Endothelial cell of umbilical vein (primary cell): ENCODE measurements around the gene ZNF319. TPM values are rescaled to one million over a fixed set of nuclear protein-coding genes. Genes with fewer than 3 reads are reported as not detected.

Source experiments
- BruUV-seq: library from RNA; stranded (reverse); fragments of 400-500 nt; replicated peaks from 2 replicates; lab custom pipeline; 2021; lab: Mats Ljungman, UMichigan
- CTCF ChIA-PET: fragments of 300-600, 350-600 bp; sonication (Branson Sonifier 250); formaldehyde crosslinking; loops from one replicate; lab custom pipeline; 2021; ENCODE audit warnings: antibody characterized with exemption, inconsistent platforms; lab: Charles Lee
- POLR2A ChIA-PET: fragments of 300-600, 350-600 bp; sonication (Branson Sonifier 250); formaldehyde crosslinking; loops from one replicate; lab custom pipeline; 2021; ENCODE audit warnings: antibody characterized with exemption, inconsistent platforms; lab: Charles Lee
- DNase-seq: peaks from one replicate; pipeline ENCODE4 v3.0.0-alpha.2; 2011; ENCODE audit warnings: low read depth, low spot score
- FAIRE-seq: peaks from 2 replicates; lab custom pipeline; 2011; peaks lifted over from hg19 to GRCh38; lab: Jason Lieb, UNC
- H2AFZ ChIP-seq: 2 replicates; pipeline ENCODE4 v1.6.0; 2012; ENCODE audit warnings: low read depth, low read length, control low read depth, inconsistent platforms
- H3K27ac ChIP-seq: 2 replicates; pipeline ENCODE4 v1.5.1; 2011; ENCODE audit warnings: low read depth, mild to moderate bottlenecking, control low read depth, low read length, moderate library complexity; ENCODE audit not compliant: insufficient read depth
- H3K27me3 ChIP-seq, 2 experiments: 2 replicates each; pipeline versions ENCODE4 v1.6.0 to v1.6.1; 2011; ENCODE audit warnings: low read length in 2 of 2, mixed read lengths in 1 of 2; ENCODE audit not compliant: control insufficient read depth in 2 of 2, insufficient read depth in 2 of 2
- H3K36me3 ChIP-seq, 2 experiments: 2 replicates in 1 of 2; 3 replicates in 1 of 2; pipeline ENCODE4 v1.5.1; 2011; ENCODE audit warnings: low read length in 2 of 2, mild to moderate bottlenecking in 1 of 2, moderate library complexity in 1 of 2; ENCODE audit not compliant: control insufficient read depth in 2 of 2, insufficient read depth in 2 of 2; ENCODE audit errors: extremely low read depth in 1 of 2
- H3K4me1 ChIP-seq: 3 replicates; pipeline ENCODE4 v1.5.1; 2011; ENCODE audit warnings: mild to moderate bottlenecking, low read length; ENCODE audit not compliant: control insufficient read depth, insufficient read depth; ENCODE audit errors: extremely low read depth
- H3K4me2 ChIP-seq: 2 replicates; pipeline ENCODE4 v1.6.1; 2011; ENCODE audit warnings: low read length, control low read depth, mixed read lengths; ENCODE audit not compliant: insufficient read depth
- H3K4me3 ChIP-seq, 3 experiments: fragments of 200-600 bp in 1 of 3; sonication (generic), shearing (Covaris generic) in 1 of 3; replicated peaks in 1 of 3; 2 replicates each; pipeline ENCODE4 v1.5.1; 2011 to 2016; ENCODE audit warnings: control low read depth in 3 of 3, low read length in 3 of 3, mild to moderate bottlenecking in 2 of 3, inconsistent platforms in 1 of 3, low read depth in 1 of 3, moderate library complexity in 1 of 3; ENCODE audit not compliant: insufficient read depth in 1 of 3
- H3K79me2 ChIP-seq: 2 replicates; pipeline ENCODE4 v1.6.0; 2012; ENCODE audit warnings: low read length, inconsistent platforms; ENCODE audit not compliant: control insufficient read depth, insufficient read depth
- H3K9ac ChIP-seq: replicated peaks from 2 replicates; pipeline ENCODE3; 2011; ENCODE audit warnings: low read length, control low read depth; ENCODE audit not compliant: insufficient read depth; ENCODE audit errors: extremely low read depth
- H3K9me1 ChIP-seq: replicated peaks from 3 replicates; pipeline ENCODE4 v1.6.0; 2011; ENCODE audit warnings: mild to moderate bottlenecking, low read length; ENCODE audit not compliant: control insufficient read depth, insufficient read depth; ENCODE audit errors: extremely low read depth
- H3K9me3 ChIP-seq: replicated peaks from 2 replicates; pipeline ENCODE4 v1.5.1; 2012; ENCODE audit warnings: low read length, inconsistent platforms; ENCODE audit not compliant: control insufficient read depth, insufficient read depth
- H4K20me1 ChIP-seq: replicated peaks from 2 replicates; pipeline ENCODE3; 2011; ENCODE audit warnings: mild to moderate bottlenecking, low read length; ENCODE audit not compliant: control insufficient read depth, insufficient read depth; ENCODE audit errors: extremely low read depth
- EZH2 ChIP-seq: IDR thresholded peaks from 2 replicates; pipeline ENCODE4 v1.6.1; 2012; ENCODE audit warnings: borderline replicate concordance, low read depth, mild to moderate bottlenecking, moderate library complexity, low read length, inconsistent platforms; ENCODE audit not compliant: severe bottlenecking
- FOS ChIP-seq: IDR thresholded peaks from 2 replicates; pipeline ENCODE4 v1.6.1; 2011; ENCODE audit warnings: mild to moderate bottlenecking, low read length, moderate library complexity, borderline replicate concordance; ENCODE audit not compliant: insufficient read depth
- GATA2 ChIP-seq: IDR thresholded peaks from 2 replicates; pipeline ENCODE4 v1.7.0; 2011; ENCODE audit warnings: low read depth, mild to moderate bottlenecking, moderate library complexity, mixed read lengths, low read length; ENCODE audit not compliant: insufficient read length, insufficient read depth
- JUN ChIP-seq: IDR thresholded peaks from 2 replicates; pipeline ENCODE4 v1.6.1; 2011; ENCODE audit warnings: borderline replicate concordance, low read depth; ENCODE audit not compliant: insufficient read length, insufficient read depth
- MAX ChIP-seq: IDR thresholded peaks from 2 replicates; pipeline ENCODE4 v1.6.1; 2011; ENCODE audit not compliant: insufficient read depth, insufficient read length
- MYC ChIP-seq: IDR thresholded peaks from one replicate; pipeline ENCODE4 v1.6.1; 2011; ENCODE audit warnings: mild to moderate bottlenecking, low read depth, low read length
- POLR2A ChIP-seq: IDR thresholded peaks from 2 replicates; pipeline ENCODE4 v1.6.1; 2012; ENCODE audit warnings: low read depth, mild to moderate bottlenecking, control low read depth, low read length
- POLR2AphosphoS5 ChIP-seq: IDR thresholded peaks from 2 replicates; pipeline ENCODE4 v1.6.1; 2012; ENCODE audit warnings: low read depth, mild to moderate bottlenecking, control low read depth, low read length, moderate library complexity; ENCODE audit not compliant: insufficient read depth
- dilution Hi-C: fragments of 300-500 bp; cut with MboI; formaldehyde crosslinking; loops from one replicate; pipeline ENCODE4 v1.15.0; 2019; ENCODE audit warnings: low sequenced_read_pairs; ENCODE audit not compliant: extremely low pct_ligation_motif_present
- intact Hi-C: fragments of 100-400 bp; cut with micrococcal nuclease; formaldehyde crosslinking; loops from one replicate; pipeline ENCODE4 v1.10.0; 2022
- polyA plus RNA-seq, 4 experiments: library from polyadenylated mRNA; depleted of rRNA in 3 of 4; stranded (reverse) in 3 of 4; unstranded in 1 of 4; fragments of >200 nt; gene quantifications; 2 replicates each; pipeline versions ENCODE4 v1.2.1 to v1.2.3, GENCODE V29; 2011 to 2012; ENCODE audit warnings: missing spikeins in 1 of 4
- total RNA-seq: library from RNA; stranded (reverse); gene quantifications from 2 replicates; pipeline ENCODE4 v1.2.3, GENCODE V29; 2021
- TF ChIP-seq, protein P1 (sequence below), 2 donors: IDR thresholded peaks; 1 replicate in 1 of 2; 2 replicates in 1 of 2; pipeline ENCODE4 v1.5.1; 2011; ENCODE audit warnings: low read length in 2 of 2, mild to moderate bottlenecking in 2 of 2, moderate library complexity in 2 of 2, control low read depth in 1 of 2, inconsistent platforms in 1 of 2, low read depth in 1 of 2; ENCODE audit not compliant: insufficient read depth in 1 of 2; ENCODE audit errors: extremely low read depth in 1 of 2

The ZNF319 gene
- total and polyA plus RNA-seq, 2 donors (not counting 3 experiments of a cell fraction or from before 2014, with no cell fraction given) = 5.4 to 9.9 TPM

GRCh38 chr16:57944970-57945739 is 55.3 kb downstream of the ZNF319 start:
- Histone ChIP-seq H3K4me3 (no peak overlapping the region), H3K4me2 (no peak overlapping the region), H3K9me3 (no peaks in the 10 kb centered on the region), H3K36me3 (no peaks in the 10 kb centered on the region), H3K4me1 (no peaks in the 10 kb centered on the region), H3K27me3 (no peaks in the 10 kb centered on the region), H4K20me1 (no peaks in the 10 kb centered on the region), H2AFZ (no peak overlapping the region), H3K9me1 (no peaks in the 10 kb centered on the region), H3K27ac (no peak overlapping the region), H3K79me2 (no peaks in the 10 kb centered on the region), H3K9ac (no peak overlapping the region)
- DNase-seq (no peak), FAIRE-seq (no peak)
- intact Hi-C loops = no loop called here
- ChIA-PET CTCF (interaction anchor here (0.9 to 1.3 kb wide), 2 partner anchors 9 to 12 kb away, joined by 3 read pairs; no protein-coding TSS in a partner anchor), POLR2A (no interaction called here)
- TF ChIP-seq POLR2A (no peak), POLR2AphosphoS5 (no peak), MYC (no peak), JUN (no peak), EZH2 (no peak), FOS (no peak), MAX (no peak), GATA2 (no peak)
- TF ChIP-seq, protein P1, sequence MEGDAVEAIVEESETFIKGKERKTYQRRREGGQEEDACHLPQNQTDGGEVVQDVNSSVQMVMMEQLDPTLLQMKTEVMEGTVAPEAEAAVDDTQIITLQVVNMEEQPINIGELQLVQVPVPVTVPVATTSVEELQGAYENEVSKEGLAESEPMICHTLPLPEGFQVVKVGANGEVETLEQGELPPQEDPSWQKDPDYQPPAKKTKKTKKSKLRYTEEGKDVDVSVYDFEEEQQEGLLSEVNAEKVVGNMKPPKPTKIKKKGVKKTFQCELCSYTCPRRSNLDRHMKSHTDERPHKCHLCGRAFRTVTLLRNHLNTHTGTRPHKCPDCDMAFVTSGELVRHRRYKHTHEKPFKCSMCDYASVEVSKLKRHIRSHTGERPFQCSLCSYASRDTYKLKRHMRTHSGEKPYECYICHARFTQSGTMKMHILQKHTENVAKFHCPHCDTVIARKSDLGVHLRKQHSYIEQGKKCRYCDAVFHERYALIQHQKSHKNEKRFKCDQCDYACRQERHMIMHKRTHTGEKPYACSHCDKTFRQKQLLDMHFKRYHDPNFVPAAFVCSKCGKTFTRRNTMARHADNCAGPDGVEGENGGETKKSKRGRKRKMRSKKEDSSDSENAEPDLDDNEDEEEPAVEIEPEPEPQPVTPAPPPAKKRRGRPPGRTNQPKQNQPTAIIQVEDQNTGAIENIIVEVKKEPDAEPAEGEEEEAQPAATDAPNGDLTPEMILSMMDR (IDR thresholded peaks at IDR 0.05; ENCODE audit: extremely low read depth in 1 of 2, insufficient read depth in 1 of 2, low read depth in 1 of 2, low read length in 2 of 2) = no peak
- BruUV-seq = no TSS peak
- dilution Hi-C loops = no loop called here

Other genes with a start within 250 kb of the ZNF319 start
- 56.7 and 62.2 TPM in 2 replicates for gene KIFC3, start 198.2 kb downstream of the ZNF319 start, total RNA-seq
- gene KIFC3, start 198.2 kb downstream of the ZNF319 start, polyA plus RNA-seq = 36.3 and 38.1 TPM in 2 replicates
- not detected in 2 replicates for gene CNGB1, start 29.5 kb downstream of the ZNF319 start, total RNA-seq
- not detected in 2 replicates for gene CNGB1, start 29.5 kb downstream of the ZNF319 start, polyA plus RNA-seq
- gene USB1, start 735 bp upstream of the ZNF319 start, total RNA-seq = 64.6 and 66.6 TPM in 2 replicates
- 73.0 and 83.8 TPM in 2 replicates for gene USB1, start 735 bp upstream of the ZNF319 start, polyA plus RNA-seq
- gene MMP15, start 25.1 kb upstream of the ZNF319 start, total RNA-seq = 13.1 and 16.0 TPM in 2 replicates
- 12.6 and 14.5 TPM in 2 replicates for gene MMP15, start 25.1 kb upstream of the ZNF319 start, polyA plus RNA-seq
- gene CFAP20, start 128.7 kb upstream of the ZNF319 start, total RNA-seq = 44.7 and 46.8 TPM in 2 replicates
- gene CFAP20, start 128.7 kb upstream of the ZNF319 start, polyA plus RNA-seq = 65.5 and 70.9 TPM in 2 replicates
- gene CSNK2A2, start 197.4 kb upstream of the ZNF319 start, total RNA-seq = 113 and 125 TPM in 2 replicates
- gene CSNK2A2, start 197.4 kb upstream of the ZNF319 start, polyA plus RNA-seq = 35.9 and 43.3 TPM in 2 replicates